Type B pancreatic cell (in vitro differentiated cells): Measurements from ENCODE around the gene LIPH. TPM values are rescaled to one million over a fixed set of nuclear protein-coding genes. Genes with fewer than 3 reads are reported as not detected.
A peak's percentile ranks its signal among the peaks of the same experiment; 100 is the strongest.

Experiments
- DNase-seq: peaks from one replicate; pipeline ENCODE4 v3.0.0; 2021; ENCODE audit warnings: mixed read lengths; ENCODE audit not compliant: unreplicated experiment; ENCODE audit errors: extremely low spot score
- H3K27ac Mint-ChIP-seq: 2 replicates; pipeline ENCODE4 v1.8.0; 2021; ENCODE audit warnings: mild to moderate bottlenecking, mixed read lengths
- H3K27me3 Mint-ChIP-seq: 2 replicates; pipeline ENCODE4 v1.8.0; 2021; ENCODE audit warnings: mixed read lengths
- H3K36me3 Mint-ChIP-seq: 2 replicates; pipeline ENCODE4 v1.8.0; 2021; ENCODE audit warnings: mixed read lengths
- H3K4me1 Mint-ChIP-seq: one replicate; pipeline ENCODE4 v1.8.0; 2021; ENCODE audit warnings: mixed read lengths; ENCODE audit not compliant: unreplicated experiment
- H3K4me3 Mint-ChIP-seq: 2 replicates; pipeline ENCODE4 v1.8.0; 2021; ENCODE audit warnings: mild to moderate bottlenecking, mixed read lengths
- H3K9me3 Mint-ChIP-seq: 2 replicates; pipeline ENCODE4 v1.8.0; 2021; ENCODE audit warnings: mixed read lengths
- CTCF ChIP-seq: fragments of 200-600 bp; sonication (generic); conservative IDR thresholded peaks from 2 replicates; pipeline ENCODE4 v1.5.0; 2021; ENCODE audit warnings: antibody characterized with exemption, mild to moderate bottlenecking
- total RNA-seq: library from RNA; stranded (reverse); gene quantifications from 2 replicates; pipeline ENCODE4 v1.2.1, GENCODE V29; 2021; ENCODE audit warnings: low replicate concordance

The LIPH gene
- total RNA-seq, 1 donor from 2014 or later: 5.3 TPM

DNA sequence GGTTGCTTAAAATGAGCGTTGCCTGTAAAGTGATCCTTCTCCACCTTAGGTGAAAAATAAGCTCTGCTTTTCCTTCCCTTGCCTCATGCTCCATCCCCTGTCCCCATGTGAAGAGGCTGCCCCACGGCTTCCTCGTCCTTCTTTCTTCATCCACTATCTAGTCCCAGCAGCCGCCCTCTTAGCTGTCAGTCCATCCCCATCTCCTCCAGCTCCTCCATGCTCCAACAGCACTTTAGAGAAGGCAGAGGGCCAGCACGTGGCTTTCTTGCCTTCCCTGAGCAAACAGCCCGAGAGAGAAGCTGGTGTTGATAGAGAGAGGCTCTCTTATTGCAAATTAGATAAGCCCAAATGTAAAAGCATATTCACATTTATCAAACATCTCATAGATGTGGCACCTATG, 44.5 kb downstream of the LIPH start:
- no peak overlapping the region for H3K4me3 Mint-ChIP-seq
- peaks cover 14% of the 10 kb centered on the region for H3K27me3 Mint-ChIP-seq
- no peak for DNase-seq
- no peak overlapping the region for H3K27ac Mint-ChIP-seq
- no peaks in the 10 kb centered on the region for H3K9me3 Mint-ChIP-seq
- no peaks in the 10 kb centered on the region for H3K36me3 Mint-ChIP-seq
- H3K4me1 Mint-ChIP-seq: no peaks in the 10 kb centered on the region
- no peak for TF ChIP-seq CTCF

DNA sequence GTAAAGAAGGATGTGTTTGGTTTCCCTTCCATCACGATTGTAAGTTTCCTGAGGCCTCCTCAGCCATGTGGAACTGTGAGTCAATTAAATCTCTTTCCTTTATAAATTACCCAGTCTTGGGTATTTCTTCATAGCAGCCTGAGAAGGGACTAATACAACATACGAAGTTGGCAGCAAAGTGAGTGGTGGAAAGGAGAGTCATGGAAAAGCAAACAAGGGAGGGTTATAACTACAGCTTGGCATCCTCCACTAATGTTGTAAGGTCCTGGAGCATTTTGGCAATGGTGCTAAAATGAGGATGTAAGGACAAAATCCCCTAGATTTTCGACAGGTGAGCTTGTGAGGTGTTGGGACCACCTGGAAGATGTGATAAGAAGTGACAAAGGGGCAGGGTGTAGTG, 47.8 kb downstream of the LIPH start:
- TF ChIP-seq CTCF: no peak

DNA sequence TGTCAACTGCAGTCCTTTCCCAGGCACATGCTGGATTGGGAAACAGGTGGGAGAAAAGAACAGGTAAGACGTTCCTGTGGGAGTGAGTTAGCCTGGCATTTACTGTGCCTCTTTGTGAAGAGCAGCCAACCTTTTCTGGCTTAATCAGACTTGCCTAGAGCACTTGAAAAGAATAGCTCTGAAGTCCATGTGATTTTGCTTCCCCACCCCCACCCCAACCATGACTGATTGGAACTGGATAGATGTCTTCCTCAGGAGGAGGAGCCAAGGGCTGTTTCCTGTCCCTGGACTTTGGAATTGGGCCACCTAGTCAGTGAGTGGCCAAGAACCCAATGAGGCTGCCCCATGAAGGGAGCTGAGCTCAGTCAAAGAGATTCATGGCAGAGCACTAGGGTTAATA, 48.9 kb downstream of the LIPH start:
- Mint-ChIP-seq H3K4me3 (no peak overlapping the region), H3K36me3 (no peaks in the 10 kb centered on the region), H3K27me3 (peaks cover 17% of the 10 kb centered on the region), H3K9me3 (no peaks in the 10 kb centered on the region), H3K27ac (no peak overlapping the region), H3K4me1 (no peaks in the 10 kb centered on the region)
- TF ChIP-seq CTCF: no peak
- DNase-seq: no peak

More for the DNA sequence above, 47.8 kb downstream of the LIPH start:
- H3K4me1 Mint-ChIP-seq: no peaks in the 10 kb centered on the region
- H3K27ac Mint-ChIP-seq: no peak overlapping the region
- no peak overlapping the region for H3K4me3 Mint-ChIP-seq
- peaks cover 17% of the 10 kb centered on the region for H3K27me3 Mint-ChIP-seq
- no peak for DNase-seq
- no peaks in the 10 kb centered on the region for H3K9me3 Mint-ChIP-seq
- no peaks in the 10 kb centered on the region for H3K36me3 Mint-ChIP-seq

DNA sequence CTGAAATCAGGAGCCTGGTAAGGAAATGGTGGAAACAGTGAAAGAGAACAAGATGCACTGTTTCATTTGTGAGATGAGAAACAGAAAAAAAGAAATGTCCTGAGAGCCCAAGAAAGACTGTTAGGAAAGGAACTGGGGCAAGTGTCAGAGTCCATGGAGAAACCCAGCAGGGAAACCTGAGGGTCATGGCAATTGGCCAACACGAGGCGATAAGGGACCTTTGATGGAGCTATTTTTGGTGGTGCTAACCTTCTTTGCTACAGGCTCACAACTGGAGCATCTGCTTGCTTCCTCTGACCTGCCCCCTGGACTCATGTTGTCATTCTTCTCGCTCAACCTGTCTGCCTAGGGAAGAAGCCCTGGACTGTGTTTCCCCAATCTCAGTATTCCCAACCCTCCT, 49.4 kb downstream of the LIPH start:
- no peaks in the 10 kb centered on the region for H3K36me3 Mint-ChIP-seq

GRCh38 chr3:185498503-185499396, 53.6 kb downstream of the LIPH start, which contains the start of gene TMEM41A:
TMEM41A (minus strand) TSS chr3:185499035; CDS start chr3:185498961, 74 bp downstream.
- Mint-ChIP-seq H3K27me3 (peaks cover 3% of the 10 kb centered on the region), H3K27ac (peak within 1 kb of the TSS; percentile 89), H3K9me3 (no peaks in the 10 kb centered on the region), H3K36me3 (peaks cover 9% of the 10 kb centered on the region), H3K4me1 (peaks cover 10% of the 10 kb centered on the region), H3K4me3 (peak within 1 kb of the TSS; percentile 97)
- TF ChIP-seq CTCF: no peak
- peak; percentile 97 for DNase-seq

More for the DNA sequence above, 49.4 kb downstream of the LIPH start:
- no peaks in the 10 kb centered on the region for H3K9me3 Mint-ChIP-seq
- no peak overlapping the region for H3K27ac Mint-ChIP-seq
- peaks cover 16% of the 10 kb centered on the region for H3K27me3 Mint-ChIP-seq
- TF ChIP-seq CTCF: no peak
- no peak for DNase-seq
- H3K4me1 Mint-ChIP-seq: no peaks in the 10 kb centered on the region
- no peak overlapping the region for H3K4me3 Mint-ChIP-seq
